Endothelial cell of umbilical vein (primary cell): ENCODE results near the gene MYO7B. TPM values are rescaled to one million over a fixed set of nuclear protein-coding genes. Genes with fewer than 3 reads are reported as not detected.

Experiments used
- BruUV-seq: library from RNA; stranded (reverse); fragments of 400-500 nt; replicated peaks from 2 replicates; lab custom pipeline; 2021; lab: Mats Ljungman, UMichigan
- CTCF ChIA-PET: fragments of 300-600, 350-600 bp; sonication (Branson Sonifier 250); formaldehyde crosslinking; loops from one replicate; lab custom pipeline; 2021; ENCODE audit warnings: antibody characterized with exemption, inconsistent platforms; lab: Charles Lee
- POLR2A ChIA-PET: fragments of 300-600, 350-600 bp; sonication (Branson Sonifier 250); formaldehyde crosslinking; loops from one replicate; lab custom pipeline; 2021; ENCODE audit warnings: antibody characterized with exemption, inconsistent platforms; lab: Charles Lee
- DNase-seq: peaks from one replicate; pipeline ENCODE4 v3.0.0-alpha.2; 2011; ENCODE audit warnings: low read depth, low spot score
- FAIRE-seq: peaks from 2 replicates; lab custom pipeline; 2011; peaks lifted over from hg19 to GRCh38; lab: Jason Lieb, UNC
- H2AFZ ChIP-seq: 2 replicates; pipeline ENCODE4 v1.6.0; 2012; ENCODE audit warnings: low read depth, low read length, control low read depth, inconsistent platforms
- H3K27ac ChIP-seq: 2 replicates; pipeline ENCODE4 v1.5.1; 2011; ENCODE audit warnings: low read depth, mild to moderate bottlenecking, control low read depth, low read length, moderate library complexity; ENCODE audit not compliant: insufficient read depth
- H3K27me3 ChIP-seq, 2 experiments: 2 replicates each; pipeline versions ENCODE4 v1.6.0 to v1.6.1; 2011; ENCODE audit warnings: low read length in 2 of 2, mixed read lengths in 1 of 2; ENCODE audit not compliant: control insufficient read depth in 2 of 2, insufficient read depth in 2 of 2
- H3K36me3 ChIP-seq, 2 experiments: 2 replicates in 1 of 2; 3 replicates in 1 of 2; pipeline ENCODE4 v1.5.1; 2011; ENCODE audit warnings: low read length in 2 of 2, mild to moderate bottlenecking in 1 of 2, moderate library complexity in 1 of 2; ENCODE audit not compliant: control insufficient read depth in 2 of 2, insufficient read depth in 2 of 2; ENCODE audit errors: extremely low read depth in 1 of 2
- H3K4me1 ChIP-seq: 3 replicates; pipeline ENCODE4 v1.5.1; 2011; ENCODE audit warnings: mild to moderate bottlenecking, low read length; ENCODE audit not compliant: control insufficient read depth, insufficient read depth; ENCODE audit errors: extremely low read depth
- H3K4me2 ChIP-seq: 2 replicates; pipeline ENCODE4 v1.6.1; 2011; ENCODE audit warnings: low read length, control low read depth, mixed read lengths; ENCODE audit not compliant: insufficient read depth
- H3K4me3 ChIP-seq, 3 experiments: fragments of 200-600 bp in 1 of 3; sonication (generic), shearing (Covaris generic) in 1 of 3; replicated peaks in 1 of 3; 2 replicates each; pipeline ENCODE4 v1.5.1; 2011 to 2016; ENCODE audit warnings: control low read depth in 3 of 3, low read length in 3 of 3, mild to moderate bottlenecking in 2 of 3, inconsistent platforms in 1 of 3, low read depth in 1 of 3, moderate library complexity in 1 of 3; ENCODE audit not compliant: insufficient read depth in 1 of 3
- H3K79me2 ChIP-seq: 2 replicates; pipeline ENCODE4 v1.6.0; 2012; ENCODE audit warnings: low read length, inconsistent platforms; ENCODE audit not compliant: control insufficient read depth, insufficient read depth
- H3K9ac ChIP-seq: replicated peaks from 2 replicates; pipeline ENCODE3; 2011; ENCODE audit warnings: low read length, control low read depth; ENCODE audit not compliant: insufficient read depth; ENCODE audit errors: extremely low read depth
- H3K9me1 ChIP-seq: replicated peaks from 3 replicates; pipeline ENCODE4 v1.6.0; 2011; ENCODE audit warnings: mild to moderate bottlenecking, low read length; ENCODE audit not compliant: control insufficient read depth, insufficient read depth; ENCODE audit errors: extremely low read depth
- H3K9me3 ChIP-seq: replicated peaks from 2 replicates; pipeline ENCODE4 v1.5.1; 2012; ENCODE audit warnings: low read length, inconsistent platforms; ENCODE audit not compliant: control insufficient read depth, insufficient read depth
- H4K20me1 ChIP-seq: replicated peaks from 2 replicates; pipeline ENCODE3; 2011; ENCODE audit warnings: mild to moderate bottlenecking, low read length; ENCODE audit not compliant: control insufficient read depth, insufficient read depth; ENCODE audit errors: extremely low read depth
- CTCF ChIP-seq, 2 donors: IDR thresholded peaks; 1 replicate in 1 of 2; 2 replicates in 1 of 2; pipeline ENCODE4 v1.5.1; 2011; ENCODE audit warnings: low read length in 2 of 2, mild to moderate bottlenecking in 2 of 2, moderate library complexity in 2 of 2, control low read depth in 1 of 2, inconsistent platforms in 1 of 2, low read depth in 1 of 2; ENCODE audit not compliant: insufficient read depth in 1 of 2; ENCODE audit errors: extremely low read depth in 1 of 2
- EZH2 ChIP-seq: IDR thresholded peaks from 2 replicates; pipeline ENCODE4 v1.6.1; 2012; ENCODE audit warnings: borderline replicate concordance, low read depth, mild to moderate bottlenecking, moderate library complexity, low read length, inconsistent platforms; ENCODE audit not compliant: severe bottlenecking
- FOS ChIP-seq: IDR thresholded peaks from 2 replicates; pipeline ENCODE4 v1.6.1; 2011; ENCODE audit warnings: mild to moderate bottlenecking, low read length, moderate library complexity, borderline replicate concordance; ENCODE audit not compliant: insufficient read depth
- GATA2 ChIP-seq: IDR thresholded peaks from 2 replicates; pipeline ENCODE4 v1.7.0; 2011; ENCODE audit warnings: low read depth, mild to moderate bottlenecking, moderate library complexity, mixed read lengths, low read length; ENCODE audit not compliant: insufficient read length, insufficient read depth
- JUN ChIP-seq: IDR thresholded peaks from 2 replicates; pipeline ENCODE4 v1.6.1; 2011; ENCODE audit warnings: borderline replicate concordance, low read depth; ENCODE audit not compliant: insufficient read length, insufficient read depth
- MAX ChIP-seq: IDR thresholded peaks from 2 replicates; pipeline ENCODE4 v1.6.1; 2011; ENCODE audit not compliant: insufficient read depth, insufficient read length
- MYC ChIP-seq: IDR thresholded peaks from one replicate; pipeline ENCODE4 v1.6.1; 2011; ENCODE audit warnings: mild to moderate bottlenecking, low read depth, low read length
- POLR2A ChIP-seq: IDR thresholded peaks from 2 replicates; pipeline ENCODE4 v1.6.1; 2012; ENCODE audit warnings: low read depth, mild to moderate bottlenecking, control low read depth, low read length
- POLR2AphosphoS5 ChIP-seq: IDR thresholded peaks from 2 replicates; pipeline ENCODE4 v1.6.1; 2012; ENCODE audit warnings: low read depth, mild to moderate bottlenecking, control low read depth, low read length, moderate library complexity; ENCODE audit not compliant: insufficient read depth
- dilution Hi-C: fragments of 300-500 bp; cut with MboI; formaldehyde crosslinking; loops from one replicate; pipeline ENCODE4 v1.15.0; 2019; ENCODE audit warnings: low sequenced_read_pairs; ENCODE audit not compliant: extremely low pct_ligation_motif_present
- intact Hi-C: fragments of 100-400 bp; cut with micrococcal nuclease; formaldehyde crosslinking; loops from one replicate; pipeline ENCODE4 v1.10.0; 2022
- polyA plus RNA-seq, 4 experiments: library from polyadenylated mRNA; depleted of rRNA in 3 of 4; stranded (reverse) in 3 of 4; unstranded in 1 of 4; fragments of >200 nt; gene quantifications; 2 replicates each; pipeline versions ENCODE4 v1.2.1 to v1.2.3, GENCODE V29; 2011 to 2012; ENCODE audit warnings: missing spikeins in 1 of 4
- total RNA-seq: library from RNA; stranded (reverse); gene quantifications from 2 replicates; pipeline ENCODE4 v1.2.3, GENCODE V29; 2021

Gene MYO7B
- total and polyA plus RNA-seq, 2 donors (not counting 3 experiments of a cell fraction or from before 2014, with no cell fraction given) = 0.17 TPM; not detected in 1

- TF ChIP-seq JUN (no peak), CTCF (IDR thresholded peaks at IDR 0.05; ENCODE audit: extremely low read depth in 1 of 2, insufficient read depth in 1 of 2, low read depth in 1 of 2, low read length in 2 of 2) (no peak), POLR2A (no peak), MYC (no peak), MAX (no peak), GATA2 (no peak), FOS (no peak), POLR2AphosphoS5 (no peak), EZH2 (no peak)
- H2AFZ ChIP-seq = no peak overlapping the region
- DNase-seq = no peak
- intact Hi-C loops = no loop called here
- H3K36me3 ChIP-seq = peaks cover 0 to 9% of the 10 kb centered on the region in 2 experiments
- H4K20me1 ChIP-seq = no peaks in the 10 kb centered on the region
- no peak overlapping the region for H3K4me2 ChIP-seq
- no peaks in the 10 kb centered on the region for H3K27me3 ChIP-seq
- H3K4me1 ChIP-seq = peaks cover 4% of the 10 kb centered on the region
- H3K9me3 ChIP-seq = no peaks in the 10 kb centered on the region
- no peak for FAIRE-seq
- H3K4me3 ChIP-seq = no peak overlapping the region
- ChIA-PET POLR2A (no interaction called here), CTCF (interaction anchor here (1.0 to 12.1 kb wide), 4 partner anchors 22 to 127 kb away, joined by 3 to 424 read pairs (median 9); partner anchors contain the start of genes IWS1 and LIMS2)
- H3K9me1 ChIP-seq = no peaks in the 10 kb centered on the region
- H3K27ac ChIP-seq = no peak overlapping the region
- no TSS peak for BruUV-seq
- dilution Hi-C loops = no loop called here
- no peak overlapping the region for H3K9ac ChIP-seq
- no peaks in the 10 kb centered on the region for H3K79me2 ChIP-seq
These were observed 118.1 kb downstream of the MYO7B start for GRCh38 chr2:127653421-127654083.
